Stimulated activated CD4-positive, alpha-beta T cell treated with anti-CD3 and anti-CD28 coated beads, Interleukin-2, amount 100 ng/mL, for 24 hours (primary cell): ENCODE data around the gene GPR153.
"Not testable (repeated sequence)": the region's sequence is repeated elsewhere in the genome, so short reads cannot be mapped to it uniquely, and the experiment has no call there.

Experiments
- DNase-seq, 2 donors: peaks; one replicate each; pipeline ENCODE4 v3.0.0-alpha.2; 2020

Gene GPR153

DNA sequence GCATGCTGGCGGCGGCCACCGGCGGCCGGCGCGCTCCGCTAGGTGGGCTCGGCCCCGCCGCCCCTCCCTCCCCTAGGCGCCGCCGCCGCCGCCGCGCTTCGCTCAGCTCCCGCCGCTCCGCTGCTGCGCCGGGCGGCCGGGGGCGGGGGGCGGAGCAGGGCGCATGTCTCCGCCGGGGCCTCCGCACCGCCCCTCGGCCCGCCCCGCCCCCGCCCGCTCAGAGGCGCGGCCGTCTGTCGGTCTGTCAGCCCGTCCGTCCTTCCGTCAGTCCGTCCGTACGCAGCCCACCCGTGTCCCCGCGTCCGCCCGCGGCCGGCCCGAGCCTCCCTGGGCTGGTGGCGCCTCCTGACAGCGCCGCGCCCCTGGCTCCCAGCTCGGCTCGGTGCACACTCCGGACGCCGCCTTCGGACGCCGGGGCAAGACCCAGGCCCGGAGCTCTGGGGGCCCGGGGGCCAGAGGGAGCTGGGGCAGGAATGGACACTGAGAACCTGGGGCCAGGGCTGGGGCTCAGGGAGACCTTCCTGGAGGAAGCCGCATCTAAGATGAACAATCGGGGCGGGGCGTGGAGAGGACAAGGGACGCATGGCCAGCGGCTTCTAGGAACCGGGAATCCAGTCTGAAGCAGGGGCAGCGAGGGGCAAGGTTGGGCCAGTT is at the start of gene GPR153:
Gene GPR153 (minus strand): TSS at position 138 of the 654 bp plus-strand sequence. CDS start 6,193 bp downstream, outside the sequence.
- DNase-seq = peak; percentile 62 to 74

GRCh38 chr1:6310116-6310848 is 49.4 kb upstream of the GPR153 start:
- no peak for DNase-seq

DNA sequence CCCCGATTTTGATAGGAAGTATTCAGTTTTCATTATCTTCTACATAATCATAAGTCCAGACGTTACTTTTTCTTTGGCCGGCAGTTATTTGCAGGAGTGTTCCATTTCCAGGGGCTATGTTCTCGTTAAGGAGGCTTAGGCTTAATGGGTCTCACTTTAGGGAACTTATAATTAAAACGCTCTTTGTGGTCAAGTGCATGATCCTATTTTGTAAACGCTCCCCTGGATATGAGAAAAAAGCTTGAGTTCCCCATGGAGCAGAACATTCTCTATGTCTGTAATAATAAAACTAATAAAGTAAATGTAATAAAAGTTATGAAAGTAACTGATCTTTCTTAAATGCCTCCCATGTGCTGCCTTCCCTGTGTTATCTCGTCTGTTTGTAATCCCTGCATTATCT is 48.7 kb upstream of the GPR153 start:
- DNase-seq = no peak

GRCh38 chr1:6308449-6308848 is 47.6 kb upstream of the GPR153 start:
- no peak for DNase-seq

- DNase-seq = not testable (repeated sequence)
Observed at GRCh38 chr1:6307682-6308081, 46.8 kb upstream of the GPR153 start.

DNA sequence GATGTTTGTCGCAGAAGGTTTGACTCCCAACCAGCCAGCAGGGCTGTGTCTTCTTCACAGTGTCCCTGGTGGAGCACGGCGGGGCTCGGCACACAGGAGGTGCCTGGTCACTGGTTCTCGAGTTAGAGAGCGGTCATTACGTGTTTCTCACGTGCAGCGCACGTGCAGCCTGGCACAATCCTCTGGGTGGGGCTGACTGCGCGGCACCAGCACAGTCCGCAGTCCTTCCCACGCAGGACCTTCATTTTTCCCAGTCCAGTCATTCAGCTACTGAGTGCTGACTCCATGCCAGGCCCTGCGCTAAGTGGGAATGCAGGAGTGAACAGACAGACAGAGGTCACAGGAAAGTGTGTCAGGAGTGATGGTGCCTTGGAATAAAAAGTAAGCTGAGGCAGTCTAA is 46.2 kb upstream of the GPR153 start:
- no peak for DNase-seq

DNA sequence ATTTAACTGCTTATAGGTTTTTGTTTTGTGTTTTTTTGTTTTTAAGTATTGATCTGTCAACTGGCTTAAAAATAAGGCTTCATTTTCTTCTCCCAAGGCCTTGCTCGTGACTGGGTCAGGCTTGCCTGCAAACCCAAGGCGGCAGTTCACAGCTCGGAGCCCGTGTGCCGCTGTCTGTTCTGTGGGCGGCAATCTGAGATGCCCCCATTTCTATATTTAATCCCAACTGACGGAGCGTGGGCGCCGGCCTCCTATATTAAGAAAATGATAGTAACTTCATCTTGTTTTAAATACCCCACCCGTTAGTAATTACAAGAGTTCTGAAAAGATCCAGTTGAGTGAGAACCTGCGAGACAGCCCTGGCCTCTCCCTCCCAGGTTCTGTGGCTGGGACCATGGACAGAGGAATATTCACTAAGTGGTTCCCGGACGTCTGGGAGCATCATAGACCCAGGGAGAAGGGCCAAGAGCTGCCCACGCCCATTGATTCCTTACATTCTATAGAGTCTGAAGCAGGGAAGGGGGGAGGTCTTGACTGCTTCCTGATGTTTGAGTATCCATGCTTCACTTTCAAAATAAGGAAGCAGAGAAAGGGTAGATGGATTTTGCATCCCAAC is 42.6 kb upstream of the GPR153 start:
- DNase-seq = no peak

DNA sequence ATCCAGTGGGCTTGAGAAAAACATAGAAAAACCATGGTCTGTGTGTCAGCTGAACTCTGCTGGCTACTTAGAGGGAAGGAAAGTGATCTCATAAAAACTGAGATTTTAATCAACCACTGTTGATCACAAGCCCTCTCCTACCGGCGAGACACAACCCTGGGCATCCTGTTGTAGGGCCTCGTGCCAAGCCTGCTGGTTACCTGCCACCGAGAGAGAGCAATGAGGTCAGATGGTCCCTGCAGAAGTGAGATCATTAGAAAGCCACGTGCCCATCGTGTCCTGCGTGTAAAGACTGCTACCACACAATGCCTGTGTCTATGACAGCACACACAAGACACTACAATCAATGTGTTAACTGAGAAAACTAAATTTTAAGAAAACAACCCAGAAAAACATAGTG is 41.7 kb upstream of the GPR153 start:
- no peak for DNase-seq

GRCh38 chr1:6301526-6301925 is 40.6 kb upstream of the GPR153 start:
- no peak for DNase-seq

DNA sequence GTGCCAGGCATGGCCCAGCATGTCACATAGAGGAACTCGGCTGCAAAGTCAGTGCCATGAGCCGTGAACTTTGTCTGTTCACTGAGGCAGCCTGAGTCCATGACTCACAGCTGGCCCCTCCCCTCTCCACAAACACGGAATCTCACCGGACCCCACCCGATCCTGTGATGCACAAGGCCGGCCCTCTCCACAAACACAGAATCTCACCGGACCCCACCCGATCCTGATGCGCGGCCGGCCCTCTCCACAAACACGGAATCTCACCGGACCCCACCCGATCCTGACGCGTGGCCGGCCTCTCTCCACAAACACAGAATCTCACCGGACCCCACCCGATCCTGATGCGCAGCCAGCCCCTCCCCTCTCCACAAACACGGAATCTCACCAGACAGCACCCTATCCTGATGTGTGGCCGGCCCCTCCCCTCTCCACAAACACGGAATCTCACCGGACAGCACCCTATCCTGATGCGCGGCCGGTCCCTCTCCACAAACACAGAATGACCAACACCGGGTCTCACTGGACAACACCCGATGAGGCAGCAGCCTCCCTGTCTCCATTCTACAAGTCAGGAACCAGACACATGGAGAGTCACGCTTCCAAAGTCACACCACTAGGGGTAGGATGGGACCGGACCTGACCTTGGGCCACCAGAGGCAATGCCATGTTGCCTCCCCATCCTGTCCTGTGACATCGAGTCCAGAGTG is 39.6 kb upstream of the GPR153 start:
- DNase-seq = no peak

DNA sequence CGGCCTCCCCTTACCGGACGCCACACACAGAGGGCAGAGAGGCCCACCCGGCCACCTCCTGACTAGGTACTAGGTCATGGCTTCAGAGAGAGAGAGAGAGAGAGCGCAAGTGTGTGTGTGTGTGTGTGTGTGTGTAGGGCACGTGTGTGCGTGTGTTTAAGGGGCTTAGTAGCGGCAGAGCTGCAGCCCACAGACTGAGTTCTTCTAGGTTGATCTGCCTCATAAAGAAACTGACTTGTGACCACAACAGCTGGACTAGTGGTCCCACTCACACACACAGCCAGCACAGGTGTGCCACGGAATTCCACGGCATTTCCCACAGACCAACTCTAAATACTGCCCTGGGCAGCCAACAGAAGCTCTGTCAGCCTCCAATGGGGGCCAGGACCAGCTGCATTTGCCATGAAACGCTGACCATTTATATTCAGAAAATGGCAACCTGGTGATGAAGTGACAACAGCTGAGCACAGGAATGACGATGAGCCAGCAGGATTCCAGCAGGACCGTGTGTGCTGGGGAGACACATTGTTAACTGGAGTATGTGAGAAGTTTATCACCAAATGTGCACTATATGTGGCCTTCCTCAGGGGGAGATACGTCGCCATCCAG is 38.8 kb upstream of the GPR153 start:
- no peak for DNase-seq

DNA sequence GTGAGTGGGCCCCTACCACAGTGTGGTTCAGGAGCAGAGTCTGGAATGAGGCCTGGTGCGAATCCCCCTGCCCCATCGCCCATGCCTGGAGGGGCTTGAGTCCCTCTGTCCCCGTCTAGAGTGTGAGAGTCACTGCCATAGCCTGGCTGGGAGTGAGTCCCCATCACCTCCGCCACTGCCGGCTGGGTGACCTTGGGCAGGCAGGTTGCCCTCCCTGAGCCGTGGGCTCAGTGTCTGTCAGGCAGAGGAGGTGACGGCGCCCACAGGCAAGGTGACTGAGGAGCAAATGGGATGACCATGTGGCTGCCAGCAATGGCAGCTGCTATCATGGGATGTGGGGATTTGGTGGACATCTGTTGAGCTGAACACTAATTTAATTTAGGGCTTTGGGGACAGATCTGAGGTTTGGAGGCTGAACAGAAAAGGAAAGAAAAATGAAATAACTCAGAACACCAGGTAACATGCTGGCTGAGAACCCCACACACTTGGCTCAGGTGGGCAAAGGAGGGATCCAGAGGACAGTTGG is 38.1 kb upstream of the GPR153 start:
- no peak for DNase-seq

- no peak for DNase-seq
Observed at GRCh38 chr1:6298530-6298929, 37.6 kb upstream of the GPR153 start.

- DNase-seq = no peak
Observed at GRCh38 chr1:6295910-6296309, 35.0 kb upstream of the GPR153 start.

- DNase-seq = no peak
Observed at GRCh38 chr1:6294890-6295556, 34.1 kb upstream of the GPR153 start.

DNA sequence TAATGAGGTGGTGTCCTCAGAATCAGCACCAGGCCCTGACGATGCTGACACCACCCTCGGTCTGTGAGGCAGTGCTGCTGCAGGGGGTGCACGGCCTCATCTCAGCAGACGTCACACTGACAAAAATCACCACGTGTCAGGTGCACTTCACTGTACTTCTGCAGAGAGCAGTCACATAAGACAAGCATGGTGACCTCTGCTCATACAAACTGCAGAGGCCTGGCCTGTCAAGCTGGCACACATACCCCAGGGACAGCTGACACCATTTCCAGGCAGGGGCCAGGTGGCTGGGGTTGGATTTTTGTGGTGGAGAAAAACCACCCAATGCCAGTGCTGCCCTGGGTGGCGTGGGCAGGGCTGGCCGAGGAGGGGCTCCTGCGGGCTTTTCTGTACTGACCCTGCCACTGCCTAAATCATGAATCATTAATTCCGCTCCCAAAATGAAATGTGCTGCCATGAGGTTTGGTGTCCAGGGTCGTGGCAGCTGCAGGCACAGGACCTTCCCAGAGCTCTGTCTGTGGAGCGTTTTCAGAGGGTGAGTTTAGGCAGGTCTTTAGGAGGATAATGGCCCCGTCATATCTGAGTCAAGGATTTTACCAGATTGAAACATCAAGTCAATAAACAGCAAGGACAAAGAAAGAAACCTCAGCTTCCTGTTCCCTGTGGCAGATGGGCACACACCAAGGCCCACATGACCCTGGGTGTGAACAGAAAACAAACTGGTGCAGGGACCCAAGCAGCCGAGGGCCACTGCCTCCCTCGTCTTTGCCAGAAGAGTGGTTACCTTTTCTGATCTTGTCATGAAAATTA is 33.4 kb upstream of the GPR153 start:
- no peak for DNase-seq

GRCh38 chr1:6292102-6292501 is 31.2 kb upstream of the GPR153 start:
- no peak for DNase-seq

DNA sequence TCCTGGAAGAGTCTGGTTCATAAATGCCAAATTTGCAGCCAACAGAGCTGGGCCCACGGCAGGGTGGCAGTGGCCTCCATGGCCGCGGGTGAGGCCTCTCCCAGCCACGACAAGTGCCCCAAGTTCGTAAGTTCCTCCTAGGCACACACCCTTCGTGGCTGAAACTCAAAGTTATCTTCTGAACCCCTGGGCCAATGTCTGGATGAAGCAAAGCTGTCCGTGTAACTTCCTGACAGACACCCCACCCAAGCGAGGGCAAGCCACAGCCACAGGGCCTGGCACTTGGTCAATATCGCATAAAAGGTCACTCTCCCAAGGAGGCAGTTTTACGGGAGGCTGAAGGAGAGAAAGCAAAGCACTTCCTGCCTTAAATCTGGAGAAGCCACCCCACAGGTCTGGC is 27.8 kb upstream of the GPR153 start:
- DNase-seq = no peak

- DNase-seq = no peak
Observed at GRCh38 chr1:6288026-6288425, 27.1 kb upstream of the GPR153 start.

GRCh38 chr1:6287431-6287886 is 26.6 kb upstream of the GPR153 start:
- no peak for DNase-seq

GRCh38 chr1:6287029-6287428 is 26.1 kb upstream of the GPR153 start:
- DNase-seq = no peak
